Large intestine (tissue), 3 donors: ENCODE data around the gene SLC33A1. TPM values are rescaled to one million over a fixed set of nuclear protein-coding genes. Genes with fewer than 3 reads are reported as not detected.
A peak's percentile ranks its signal among the peaks of the same experiment; 100 is the strongest.
"Not testable (repeated sequence)": the region's sequence is repeated elsewhere in the genome, so short reads cannot be mapped to it uniquely, and the experiment has no call there.

Experiments
- DNase-seq, 2 donors: peaks; one replicate each; pipeline versions ENCODE4 v3.0.0 to v3.0.0-alpha.2; 2013
- H3K27ac ChIP-seq: one replicate; pipeline ENCODE4 v1.5.1; 2013; ENCODE audit warnings: low read length
- H3K27me3 ChIP-seq: 2 replicates; pipeline ENCODE4 v1.6.1; 2013; ENCODE audit warnings: low read length; ENCODE audit not compliant: control insufficient read depth, insufficient read depth
- H3K36me3 ChIP-seq: 2 replicates; pipeline ENCODE4 v1.6.1; 2013; ENCODE audit warnings: low read length; ENCODE audit not compliant: control insufficient read depth, insufficient read depth
- H3K4me1 ChIP-seq: one replicate; pipeline ENCODE4 v1.6.1; 2013; ENCODE audit warnings: low read length; ENCODE audit not compliant: control insufficient read depth, insufficient read depth
- H3K4me3 ChIP-seq: one replicate; pipeline ENCODE4 v1.5.1; 2013; ENCODE audit warnings: low read length
- H3K9me3 ChIP-seq: one replicate; pipeline ENCODE4 v1.6.1; 2013; ENCODE audit warnings: mild to moderate bottlenecking, low read depth, low read length, moderate library complexity; ENCODE audit not compliant: control insufficient read depth
- whole genome bisulfite sequencing: methylation state at CpG from one replicate; pipeline ENCODE4 v1.1.5; 2013; ENCODE audit warnings: low lambda C conversion rate; ENCODE audit not compliant: insufficient coverage; 5-methylcytosine and 5-hydroxymethylcytosine counted together
- polyA plus RNA-seq: library from polyadenylated mRNA; unstranded; fragments of 120-200 nt; gene quantifications from one replicate; pipeline ENCODE4 v1.2.1, GENCODE V29; 2013

Gene SLC33A1
- polyA plus RNA-seq, 1 donor: 31.1 TPM

GRCh38 chr3:155843569-155843968, 10.7 kb downstream of the SLC33A1 start:
- Histone ChIP-seq H3K36me3 (peaks cover 7% of the 10 kb centered on the region), H3K4me3 (no peak overlapping the region), H3K9me3 (no peaks in the 10 kb centered on the region), H3K4me1 (no peaks in the 10 kb centered on the region), H3K27ac (no peak overlapping the region), H3K27me3 (no peaks in the 10 kb centered on the region)
- no CpG with 5 or more reads among the region's 1 CpG for WGBS
- no peak for DNase-seq

GRCh38 chr3:155835341-155836071, 18.7 kb downstream of the SLC33A1 start:
- DNase-seq: no peak
- no peaks in the 10 kb centered on the region for H3K9me3 ChIP-seq
- H3K36me3 ChIP-seq: peaks cover 10% of the 10 kb centered on the region
- no CpG with 5 or more reads among the region's 9 CpGs for WGBS
- no peak overlapping the region for H3K27ac ChIP-seq
- H3K4me1 ChIP-seq: no peaks in the 10 kb centered on the region
- no peak overlapping the region for H3K4me3 ChIP-seq
- no peaks in the 10 kb centered on the region for H3K27me3 ChIP-seq

GRCh38 chr3:155828490-155829098, 25.6 kb downstream of the SLC33A1 start:
- not testable (repeated sequence) for H3K27me3 ChIP-seq, H3K4me3 ChIP-seq, H3K27ac ChIP-seq, DNase-seq, H3K9me3 ChIP-seq, H3K4me1 ChIP-seq
- WGBS: no CpG with 5 or more reads among the region's 13 CpGs
- H3K36me3 ChIP-seq: peaks cover 23% of the 10 kb centered on the region

- Histone ChIP-seq H3K27me3 (no peaks in the 10 kb centered on the region), H3K36me3 (no peaks in the 10 kb centered on the region), H3K4me1 (no peaks in the 10 kb centered on the region), H3K9me3 (no peaks in the 10 kb centered on the region), H3K4me3 (no peak overlapping the region), H3K27ac (no peak overlapping the region)
- DNase-seq: no peak
Observed at GRCh38 chr3:155815030-155815545, 39.1 kb downstream of the SLC33A1 start.

- not testable (repeated sequence) for H3K27ac ChIP-seq, H3K9me3 ChIP-seq, H3K4me3 ChIP-seq, H3K4me1 ChIP-seq, H3K27me3 ChIP-seq, H3K36me3 ChIP-seq, DNase-seq
Observed at GRCh38 chr3:155813224-155813623, 41.0 kb downstream of the SLC33A1 start.

- Histone ChIP-seq H3K4me3 (no peak overlapping the region), H3K27ac (no peak overlapping the region), H3K9me3 (no peaks in the 10 kb centered on the region), H3K36me3 (no peaks in the 10 kb centered on the region), H3K27me3 (no peaks in the 10 kb centered on the region), H3K4me1 (peaks cover 8% of the 10 kb centered on the region)
- DNase-seq: no peak
Observed at GRCh38 chr3:155809181-155809580, 45.0 kb downstream of the SLC33A1 start.

- Histone ChIP-seq H3K36me3 (no peaks in the 10 kb centered on the region), H3K27ac (no peak overlapping the region), H3K27me3 (no peaks in the 10 kb centered on the region), H3K9me3 (no peaks in the 10 kb centered on the region), H3K4me3 (no peak overlapping the region), H3K4me1 (peaks cover 11% of the 10 kb centered on the region)
- no CpG with 5 or more reads among the region's 2 CpGs for WGBS
- no peak for DNase-seq
Observed at GRCh38 chr3:155807823-155808222, 46.4 kb downstream of the SLC33A1 start.

- Histone ChIP-seq H3K36me3 (no peaks in the 10 kb centered on the region), H3K9me3 (no peaks in the 10 kb centered on the region), H3K27me3 (no peaks in the 10 kb centered on the region), H3K4me3 (peak within 1 kb of the TSS; percentile 82), H3K4me1 (peaks cover 11% of the 10 kb centered on the region), H3K27ac (peak within 1 kb of the TSS; percentile 66)
- DNase-seq: peak; percentile 79 to 86
- no CpG with 5 or more reads among the region's 61 CpGs for WGBS
Observed at GRCh38 chr3:155805802-155806618, 48.2 kb downstream of the SLC33A1 start, which contains the start of gene C3orf33. Gene C3orf33 (minus strand): TSS chr3:155806278. CDS start chr3:155806252, 26 bp downstream.

GRCh38 chr3:155805204-155805801, 48.9 kb downstream of the SLC33A1 start:
- no peaks in the 10 kb centered on the region for H3K27me3 ChIP-seq
- H3K9me3 ChIP-seq: no peaks in the 10 kb centered on the region
- H3K36me3 ChIP-seq: no peaks in the 10 kb centered on the region
- H3K4me1 ChIP-seq: peaks cover 11% of the 10 kb centered on the region
- 60% methylated on average over 1 of the region's 15 CpGs for WGBS
- peak overlapping the region; percentile 82 for H3K4me3 ChIP-seq
- peak overlapping the region; percentile 66 for H3K27ac ChIP-seq
- DNase-seq: no peak

GRCh38 chr3:155804323-155804722, 49.9 kb downstream of the SLC33A1 start:
- peak; percentile 31 to 66 for DNase-seq
- H3K27ac ChIP-seq: peak overlapping the region; percentile 43
- H3K27me3 ChIP-seq: no peaks in the 10 kb centered on the region

More at GRCh38 chr3:155804323-155804722, 49.9 kb downstream of the SLC33A1 start:
- Histone ChIP-seq H3K4me3 (no peak overlapping the region), H3K9me3 (no peaks in the 10 kb centered on the region), H3K36me3 (peaks cover 2% of the 10 kb centered on the region), H3K4me1 (peaks cover 11% of the 10 kb centered on the region)
